Spleen (tissue), 7 donors: ENCODE measurements around the gene DYNC1LI1.

Source experiments
- POLR2A ChIP-seq, 3 donors: fragments of 450-650 bp; IDR thresholded peaks; one replicate each; pipeline ENCODE4 v1.5.1; 2017; ENCODE audit warnings: antibody characterized with exemption in 3 of 3, mild to moderate bottlenecking in 1 of 3
- POLR2AphosphoS5 ChIP-seq, 3 donors: sonication (generic); formaldehyde crosslinking; IDR thresholded peaks; one replicate each; pipeline ENCODE4 v1.5.1; 2017; ENCODE audit warnings: antibody characterized with exemption in 3 of 3
- TF ChIP-seq, protein P1 (sequence below), 11 experiments: fragments of 200-600 bp in 7 of 11; fragments of 450-650 bp in 4 of 11; sonication (generic) in 4 of 11; IDR thresholded peaks in 8 of 11; conservative IDR thresholded peaks in 3 of 11; 1 replicate in 7 of 11; 2 replicates in 4 of 11; pipeline versions ENCODE4 v1.4.0 to v1.8.0; 2016 to 2021; ENCODE audit warnings: antibody characterized with exemption in 11 of 11, inconsistent platforms in 4 of 11, mild to moderate bottlenecking in 1 of 11
- donor health status: DM: no; HTN: no; CAD: no; lungs with moderate emphysema.
- donor health status: DM: no; HTN: no; CAD: no.
- donor health status: DM: no; HTN: no; CAD: no.

DNA sequence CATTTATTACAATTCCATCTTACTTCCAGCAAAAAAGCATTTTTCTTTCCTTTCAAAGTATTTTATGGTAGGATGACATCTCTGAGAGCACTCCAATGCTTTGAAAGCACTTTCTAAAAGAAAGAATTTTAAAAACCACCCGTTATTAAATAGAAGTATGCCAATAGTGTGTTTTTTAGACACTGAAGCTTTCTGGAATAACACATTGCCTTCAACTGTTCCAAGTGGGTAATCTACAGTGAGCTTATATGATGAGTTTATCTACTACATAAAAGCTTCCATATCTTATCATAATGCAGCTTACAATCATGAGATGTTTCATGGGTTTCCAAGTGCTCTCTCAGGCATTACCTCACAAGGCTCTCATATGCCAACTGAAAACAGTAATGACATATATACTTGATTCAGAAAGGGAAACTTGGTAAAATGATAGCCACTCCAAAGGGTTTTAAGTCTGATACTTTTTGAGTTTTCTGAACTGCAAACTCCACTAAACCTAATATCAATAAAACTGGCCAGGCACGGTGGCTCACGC lies 82.1 kb downstream of the DYNC1LI1 start:
- TF ChIP-seq, protein P1, sequence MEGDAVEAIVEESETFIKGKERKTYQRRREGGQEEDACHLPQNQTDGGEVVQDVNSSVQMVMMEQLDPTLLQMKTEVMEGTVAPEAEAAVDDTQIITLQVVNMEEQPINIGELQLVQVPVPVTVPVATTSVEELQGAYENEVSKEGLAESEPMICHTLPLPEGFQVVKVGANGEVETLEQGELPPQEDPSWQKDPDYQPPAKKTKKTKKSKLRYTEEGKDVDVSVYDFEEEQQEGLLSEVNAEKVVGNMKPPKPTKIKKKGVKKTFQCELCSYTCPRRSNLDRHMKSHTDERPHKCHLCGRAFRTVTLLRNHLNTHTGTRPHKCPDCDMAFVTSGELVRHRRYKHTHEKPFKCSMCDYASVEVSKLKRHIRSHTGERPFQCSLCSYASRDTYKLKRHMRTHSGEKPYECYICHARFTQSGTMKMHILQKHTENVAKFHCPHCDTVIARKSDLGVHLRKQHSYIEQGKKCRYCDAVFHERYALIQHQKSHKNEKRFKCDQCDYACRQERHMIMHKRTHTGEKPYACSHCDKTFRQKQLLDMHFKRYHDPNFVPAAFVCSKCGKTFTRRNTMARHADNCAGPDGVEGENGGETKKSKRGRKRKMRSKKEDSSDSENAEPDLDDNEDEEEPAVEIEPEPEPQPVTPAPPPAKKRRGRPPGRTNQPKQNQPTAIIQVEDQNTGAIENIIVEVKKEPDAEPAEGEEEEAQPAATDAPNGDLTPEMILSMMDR (IDR thresholded peaks at IDR 0.05 in 8 of 11, conservative IDR thresholded peaks at IDR 0.05 in 3 of 11) = no peak
- no peak for TF ChIP-seq POLR2A (IDR thresholded peaks at IDR 0.05)
- TF ChIP-seq POLR2AphosphoS5 (IDR thresholded peaks at IDR 0.05) = no peak
